ENCODE results near the gene KRT40. TPM values are rescaled to one million over a fixed set of nuclear protein-coding genes. Genes with fewer than 3 reads are reported as not detected.

The KRT40 gene
- total RNA-seq, 1 donor from 2014 or later = 7.7 TPM

- no peak for DNase-seq
Measured at GRCh38 chr17:40996829-40997228, 12.7 kb upstream of the KRT40 start.

GRCh38 chr17:40995116-40995515 lies 11.0 kb upstream of the KRT40 start:
- DNase-seq = no peak

- DNase-seq = peak; percentile 54
Measured at GRCh38 chr17:40993839-40994238, 9.7 kb upstream of the KRT40 start, which contains the start of gene KRTAP3-3. KRTAP3-3 (minus strand) TSS chr17:40994164; CDS start chr17:40994097, 67 bp downstream.

- no peak for DNase-seq
Measured at GRCh38 chr17:40993084-40993483, 9.0 kb upstream of the KRT40 start.

GRCh38 chr17:40992666-40993065 lies 8.5 kb upstream of the KRT40 start:
- DNase-seq = no peak

GRCh38 chr17:40986920-40987319 lies 2.8 kb upstream of the KRT40 start:
- peak; percentile 53 for DNase-seq

GRCh38 chr17:40981115-40981514 lies 3.0 kb downstream of the KRT40 start:
- DNase-seq = no peak

- peak; percentile 92 for DNase-seq
Measured at GRCh38 chr17:40980596-40980995, 3.5 kb downstream of the KRT40 start.

GRCh38 chr17:40980117-40980516 lies 4.0 kb downstream of the KRT40 start:
- no peak for DNase-seq

- peak; percentile 55 for DNase-seq
Measured at GRCh38 chr17:40978575-40979151, 5.5 kb downstream of the KRT40 start.

GRCh38 chr17:40975516-40975915 lies 8.6 kb downstream of the KRT40 start:
- DNase-seq = no peak

GRCh38 chr17:40974366-40974765 lies 9.8 kb downstream of the KRT40 start:
- DNase-seq = no peak

- DNase-seq = no peak
Measured at GRCh38 chr17:40967582-40967981, 16.5 kb downstream of the KRT40 start.

GRCh38 chr17:40966848-40967247 lies 17.3 kb downstream of the KRT40 start, which contains the start of gene KRT39:
KRT39 (minus strand) TSS chr17:40966948; CDS start chr17:40966856, 92 bp downstream.
- DNase-seq = no peak

- no peak for DNase-seq
Measured at GRCh38 chr17:40963838-40964237, 20.3 kb downstream of the KRT40 start.

- DNase-seq = no peak
Measured at GRCh38 chr17:40962059-40962561, 22.0 kb downstream of the KRT40 start.

GRCh38 chr17:40961591-40961990 lies 22.5 kb downstream of the KRT40 start:
- no peak for DNase-seq

GRCh38 chr17:40960144-40960543 lies 24.0 kb downstream of the KRT40 start:
- no peak for DNase-seq

- DNase-seq = no peak
Measured at GRCh38 chr17:40958086-40958953, 25.8 kb downstream of the KRT40 start.

- DNase-seq = no peak
Measured at GRCh38 chr17:40956401-40957254, 27.5 kb downstream of the KRT40 start.

- DNase-seq = no peak
Measured at GRCh38 chr17:40953881-40954280, 30.2 kb downstream of the KRT40 start.

- DNase-seq = peak; percentile 31
Measured at GRCh38 chr17:40952661-40953060, 31.5 kb downstream of the KRT40 start.
